SK-N-SH treated with all-trans-retinoic acid at 6 μM for 48 hours (cell line): ENCODE measurements around the gene FANCC.

Source experiments
- ATAC-seq: fragments of 200-7000 bp; cut with Tn5 transposase; 3 replicates; pipeline ENCODE4 v1.9.1; 2020; ENCODE audit warnings: mild to moderate bottlenecking, moderate library complexity
- BACH2 ChIP-seq: fragments of 250-450 bp; sonication (Bioruptor Pico); IDR thresholded peaks from 2 replicates; pipeline ENCODE4 v1.9.0; 2021; ENCODE audit warnings: mild to moderate bottlenecking, borderline replicate concordance
- CSDC2 ChIP-seq: fragments of 250-450 bp; sonication (Bioruptor Pico); IDR thresholded peaks from 2 replicates; pipeline ENCODE4 v1.5.0; 2020; ENCODE audit warnings: mild to moderate bottlenecking, moderate library complexity
- ESRRG ChIP-seq: fragments of 250-450 bp; sonication (Bioruptor Pico); IDR thresholded peaks from 2 replicates; pipeline ENCODE4 v1.6.1; 2021; ENCODE audit warnings: mild to moderate bottlenecking
- GLIS3 ChIP-seq: fragments of 250-450 bp; sonication (Bioruptor Pico); IDR thresholded peaks from 2 replicates; pipeline ENCODE4 v1.5.0; 2020; ENCODE audit warnings: mild to moderate bottlenecking, moderate library complexity
- OSR1 ChIP-seq: fragments of 250-450 bp; sonication (Bioruptor Pico); IDR thresholded peaks from 2 replicates; pipeline ENCODE4 v1.8.0; 2022; ENCODE audit warnings: moderate library complexity, mild to moderate bottlenecking, inconsistent platforms
- PPARA ChIP-seq: fragments of 250-450 bp; sonication (Bioruptor Pico); IDR thresholded peaks from 2 replicates; pipeline ENCODE4 v1.5.0; 2020; ENCODE audit warnings: mild to moderate bottlenecking, borderline replicate concordance
- RARB ChIP-seq: fragments of 250-450 bp; sonication (Bioruptor Pico); IDR thresholded peaks from 2 replicates; pipeline ENCODE4 v1.8.0; 2021; ENCODE audit warnings: mild to moderate bottlenecking, moderate library complexity
- SNAI2 ChIP-seq: fragments of 250-450 bp; sonication (Bioruptor Pico); IDR thresholded peaks from 2 replicates; pipeline ENCODE4 v1.5.0; 2020; ENCODE audit warnings: mild to moderate bottlenecking, moderate library complexity
- TCF4 ChIP-seq: fragments of 250-450 bp; sonication (Bioruptor Pico); IDR thresholded peaks from 2 replicates; pipeline ENCODE4 v1.8.0; 2021; ENCODE audit warnings: mild to moderate bottlenecking, moderate library complexity, borderline replicate concordance
- TOX ChIP-seq: fragments of 250-450 bp; sonication (Bioruptor Pico); IDR thresholded peaks from 2 replicates; pipeline ENCODE4 v1.8.0; 2021; ENCODE audit warnings: mild to moderate bottlenecking, moderate library complexity, borderline replicate concordance
- ZC3H10 ChIP-seq: fragments of 250-450 bp; sonication (Bioruptor Pico); IDR thresholded peaks from 2 replicates; pipeline ENCODE4 v1.5.1; 2021; ENCODE audit warnings: mild to moderate bottlenecking, moderate library complexity
- ZFP3 ChIP-seq: fragments of 250-450 bp; sonication (Bioruptor Pico); IDR thresholded peaks from 2 replicates; pipeline ENCODE4 v1.5.0; 2020; ENCODE audit warnings: mild to moderate bottlenecking, moderate library complexity
- ZFP30 ChIP-seq: fragments of 450-650 bp; formaldehyde crosslinking; IDR thresholded peaks from 2 replicates; pipeline ENCODE4 v1.5.0; 2022; ENCODE audit warnings: mild to moderate bottlenecking, moderate library complexity
- ZNF565 ChIP-seq: fragments of 450-650 bp; formaldehyde crosslinking; conservative IDR thresholded peaks from 2 replicates; pipeline ENCODE4 v1.5.0; 2020; ENCODE audit warnings: low read depth, mild to moderate bottlenecking, moderate library complexity
- ZNF70 ChIP-seq: fragments of 450-650 bp; formaldehyde crosslinking; IDR thresholded peaks from 2 replicates; pipeline ENCODE4 v1.5.0; 2020; ENCODE audit warnings: mild to moderate bottlenecking, moderate library complexity
- ZNF8 ChIP-seq: fragments of 450-650 bp; formaldehyde crosslinking; IDR thresholded peaks from 2 replicates; pipeline ENCODE4 v1.5.0; 2020; ENCODE audit warnings: mild to moderate bottlenecking, moderate library complexity
- TF ChIP-seq, protein P1 (sequence below): fragments of 250-450 bp; sonication (Bioruptor Pico); IDR thresholded peaks from 2 replicates; pipeline ENCODE4 v1.5.1; 2021; ENCODE audit warnings: mild to moderate bottlenecking, moderate library complexity
- TF ChIP-seq, protein P2 (sequence below): fragments of 250-450 bp; sonication (Bioruptor Pico); IDR thresholded peaks from 2 replicates; pipeline ENCODE4 v1.5.1; 2020; ENCODE audit warnings: low read depth, mild to moderate bottlenecking, moderate library complexity
- TF ChIP-seq, protein P3 (sequence below): fragments of 250-450 bp; sonication (Bioruptor Pico); IDR thresholded peaks from 2 replicates; pipeline ENCODE4 v1.5.0; 2020; ENCODE audit warnings: mild to moderate bottlenecking, moderate library complexity
- TF ChIP-seq, protein P4 (sequence below): fragments of 250-450 bp; sonication (Bioruptor Pico); IDR thresholded peaks from 2 replicates; pipeline ENCODE4 v1.8.0; 2021; ENCODE audit warnings: low read depth, mild to moderate bottlenecking, moderate library complexity, borderline replicate concordance

FANCC gene

DNA sequence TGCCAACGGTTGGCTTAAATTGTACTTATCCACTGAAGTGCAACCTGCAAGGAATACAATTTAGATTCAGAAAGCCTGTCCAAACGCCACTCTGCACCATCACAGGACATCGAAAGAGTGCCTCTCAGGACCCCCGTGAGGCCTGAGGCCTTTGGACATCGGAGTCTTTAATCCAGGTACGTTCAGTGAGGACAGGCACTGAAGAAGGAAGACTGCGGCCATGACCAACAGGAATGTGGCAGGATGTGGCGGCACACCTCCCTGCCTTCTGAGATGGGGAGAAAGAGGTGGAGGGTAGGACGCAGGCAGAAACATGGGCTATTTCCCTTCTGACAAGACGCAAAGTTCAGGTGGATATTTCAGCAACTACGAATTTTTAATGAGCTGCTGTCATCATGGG is 205.8 kb downstream of the FANCC start:
- no peak for ATAC-seq
- TF ChIP-seq ZFP3 (CRISPR knock-in tag): no peak
- TF ChIP-seq GLIS3 (CRISPR knock-in tag): no peak
- TF ChIP-seq BACH2 (CRISPR knock-in tag): no peak
- TF ChIP-seq ZC3H10 (CRISPR knock-in tag): no peak
- no peak for TF ChIP-seq ZNF8 (CRISPR knock-in tag)
- TF ChIP-seq ZNF565 (CRISPR knock-in tag): no peak
- TF ChIP-seq, protein P1, sequence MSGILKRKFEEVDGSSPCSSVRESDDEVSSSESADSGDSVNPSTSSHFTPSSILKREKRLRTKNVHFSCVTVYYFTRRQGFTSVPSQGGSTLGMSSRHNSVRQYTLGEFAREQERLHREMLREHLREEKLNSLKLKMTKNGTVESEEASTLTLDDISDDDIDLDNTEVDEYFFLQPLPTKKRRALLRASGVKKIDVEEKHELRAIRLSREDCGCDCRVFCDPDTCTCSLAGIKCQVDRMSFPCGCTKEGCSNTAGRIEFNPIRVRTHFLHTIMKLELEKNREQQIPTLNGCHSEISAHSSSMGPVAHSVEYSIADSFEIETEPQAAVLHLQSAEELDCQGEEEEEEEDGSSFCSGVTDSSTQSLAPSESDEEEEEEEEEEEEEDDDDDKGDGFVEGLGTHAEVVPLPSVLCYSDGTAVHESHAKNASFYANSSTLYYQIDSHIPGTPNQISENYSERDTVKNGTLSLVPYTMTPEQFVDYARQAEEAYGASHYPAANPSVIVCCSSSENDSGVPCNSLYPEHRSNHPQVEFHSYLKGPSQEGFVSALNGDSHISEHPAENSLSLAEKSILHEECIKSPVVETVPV: no peak
- TF ChIP-seq, protein P2, sequence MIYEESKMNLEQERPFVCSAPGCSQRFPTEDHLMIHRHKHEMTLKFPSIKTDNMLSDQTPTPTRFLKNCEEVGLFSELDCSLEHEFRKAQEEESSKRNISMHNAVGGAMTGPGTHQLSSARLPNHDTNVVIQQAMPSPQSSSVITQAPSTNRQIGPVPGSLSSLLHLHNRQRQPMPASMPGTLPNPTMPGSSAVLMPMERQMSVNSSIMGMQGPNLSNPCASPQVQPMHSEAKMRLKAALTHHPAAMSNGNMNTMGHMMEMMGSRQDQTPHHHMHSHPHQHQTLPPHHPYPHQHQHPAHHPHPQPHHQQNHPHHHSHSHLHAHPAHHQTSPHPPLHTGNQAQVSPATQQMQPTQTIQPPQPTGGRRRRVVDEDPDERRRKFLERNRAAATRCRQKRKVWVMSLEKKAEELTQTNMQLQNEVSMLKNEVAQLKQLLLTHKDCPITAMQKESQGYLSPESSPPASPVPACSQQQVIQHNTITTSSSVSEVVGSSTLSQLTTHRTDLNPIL (CRISPR knock-in tag): no peak
- TF ChIP-seq ESRRG: no peak

DNA sequence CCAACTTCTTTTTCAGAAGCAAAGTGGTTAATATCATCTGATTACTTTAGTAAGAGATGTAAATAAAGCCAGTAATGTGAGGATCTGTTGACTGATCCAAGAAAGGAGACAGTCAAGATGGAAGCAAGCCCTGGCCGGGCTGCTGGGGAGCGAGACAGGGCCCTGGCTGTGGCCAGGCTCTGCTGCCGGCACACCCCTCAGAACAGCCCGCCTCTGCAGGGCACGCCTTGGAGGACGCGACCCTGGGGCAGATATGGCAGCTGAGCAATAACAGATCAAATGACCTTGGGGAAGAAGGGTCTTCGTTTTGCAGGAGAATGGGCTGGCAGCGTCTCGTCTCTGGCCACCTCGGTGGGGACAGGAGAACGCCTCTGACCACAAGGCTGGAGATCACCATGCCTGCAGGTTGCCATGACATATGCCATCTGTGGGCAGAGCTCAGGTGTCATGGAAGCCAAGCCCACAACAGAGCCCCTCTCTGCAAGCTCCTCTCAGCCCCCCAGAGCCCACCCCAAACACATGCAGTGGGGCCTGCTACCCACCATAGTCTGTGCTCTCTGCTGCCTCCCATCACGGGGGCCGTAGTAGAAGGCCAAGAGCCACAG is 206.5 kb downstream of the FANCC start:
- no peak for TF ChIP-seq ZNF70 (CRISPR knock-in tag)
- TF ChIP-seq TCF4 (CRISPR knock-in tag): no peak
- TF ChIP-seq, protein P2 (CRISPR knock-in tag): no peak
- TF ChIP-seq ZFP30 (CRISPR knock-in tag): no peak
- TF ChIP-seq ZFP3 (CRISPR knock-in tag): no peak
- TF ChIP-seq, protein P3, sequence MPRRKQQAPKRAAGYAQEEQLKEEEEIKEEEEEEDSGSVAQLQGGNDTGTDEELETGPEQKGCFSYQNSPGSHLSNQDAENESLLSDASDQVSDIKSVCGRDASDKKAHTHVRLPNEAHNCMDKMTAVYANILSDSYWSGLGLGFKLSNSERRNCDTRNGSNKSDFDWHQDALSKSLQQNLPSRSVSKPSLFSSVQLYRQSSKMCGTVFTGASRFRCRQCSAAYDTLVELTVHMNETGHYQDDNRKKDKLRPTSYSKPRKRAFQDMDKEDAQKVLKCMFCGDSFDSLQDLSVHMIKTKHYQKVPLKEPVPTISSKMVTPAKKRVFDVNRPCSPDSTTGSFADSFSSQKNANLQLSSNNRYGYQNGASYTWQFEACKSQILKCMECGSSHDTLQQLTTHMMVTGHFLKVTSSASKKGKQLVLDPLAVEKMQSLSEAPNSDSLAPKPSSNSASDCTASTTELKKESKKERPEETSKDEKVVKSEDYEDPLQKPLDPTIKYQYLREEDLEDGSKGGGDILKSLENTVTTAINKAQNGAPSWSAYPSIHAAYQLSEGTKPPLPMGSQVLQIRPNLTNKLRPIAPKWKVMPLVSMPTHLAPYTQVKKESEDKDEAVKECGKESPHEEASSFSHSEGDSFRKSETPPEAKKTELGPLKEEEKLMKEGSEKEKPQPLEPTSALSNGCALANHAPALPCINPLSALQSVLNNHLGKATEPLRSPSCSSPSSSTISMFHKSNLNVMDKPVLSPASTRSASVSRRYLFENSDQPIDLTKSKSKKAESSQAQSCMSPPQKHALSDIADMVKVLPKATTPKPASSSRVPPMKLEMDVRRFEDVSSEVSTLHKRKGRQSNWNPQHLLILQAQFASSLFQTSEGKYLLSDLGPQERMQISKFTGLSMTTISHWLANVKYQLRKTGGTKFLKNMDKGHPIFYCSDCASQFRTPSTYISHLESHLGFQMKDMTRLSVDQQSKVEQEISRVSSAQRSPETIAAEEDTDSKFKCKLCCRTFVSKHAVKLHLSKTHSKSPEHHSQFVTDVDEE: no peak
- TF ChIP-seq, protein P4, sequence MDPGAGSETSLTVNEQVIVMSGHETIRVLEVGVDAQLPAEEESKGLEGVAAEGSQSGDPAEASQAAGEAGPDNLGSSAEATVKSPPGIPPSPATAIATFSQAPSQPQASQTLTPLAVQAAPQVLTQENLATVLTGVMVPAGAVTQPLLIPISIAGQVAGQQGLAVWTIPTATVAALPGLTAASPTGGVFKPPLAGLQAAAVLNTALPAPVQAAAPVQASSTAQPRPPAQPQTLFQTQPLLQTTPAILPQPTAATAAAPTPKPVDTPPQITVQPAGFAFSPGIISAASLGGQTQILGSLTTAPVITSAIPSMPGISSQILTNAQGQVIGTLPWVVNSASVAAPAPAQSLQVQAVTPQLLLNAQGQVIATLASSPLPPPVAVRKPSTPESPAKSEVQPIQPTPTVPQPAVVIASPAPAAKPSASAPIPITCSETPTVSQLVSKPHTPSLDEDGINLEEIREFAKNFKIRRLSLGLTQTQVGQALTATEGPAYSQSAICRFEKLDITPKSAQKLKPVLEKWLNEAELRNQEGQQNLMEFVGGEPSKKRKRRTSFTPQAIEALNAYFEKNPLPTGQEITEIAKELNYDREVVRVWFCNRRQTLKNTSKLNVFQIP: no peak
- TF ChIP-seq ZNF565 (CRISPR knock-in tag): no peak
- TF ChIP-seq ZNF8 (CRISPR knock-in tag): no peak
- no peak for ATAC-seq

DNA sequence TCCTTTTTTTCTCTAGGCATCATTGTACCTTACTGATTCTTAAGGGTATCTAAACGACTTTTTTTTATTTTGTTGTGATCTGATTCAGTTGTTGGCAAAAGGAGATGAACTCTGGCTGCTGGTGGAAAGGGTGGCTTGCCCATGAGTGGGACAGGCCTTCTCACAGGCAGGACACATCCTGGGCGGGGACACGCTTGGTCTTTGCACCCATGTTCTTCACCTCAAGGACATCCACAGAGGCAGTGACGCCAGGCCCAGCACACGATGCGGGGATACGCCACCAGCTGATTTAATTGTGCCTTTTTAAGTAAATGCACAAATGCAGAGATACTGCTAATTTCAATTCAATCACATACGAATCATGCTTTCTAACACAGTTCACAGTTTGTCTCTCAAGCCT is 208.1 kb downstream of the FANCC start:
- TF ChIP-seq ZNF565 (CRISPR knock-in tag) (no peak), TOX (CRISPR knock-in tag) (no peak), TCF4 (CRISPR knock-in tag) (no peak), RARB (CRISPR knock-in tag) (no peak), ZFP3 (CRISPR knock-in tag) (no peak), GLIS3 (CRISPR knock-in tag) (no peak), SNAI2 (CRISPR knock-in tag) (no peak), ZC3H10 (CRISPR knock-in tag) (no peak), OSR1 (CRISPR knock-in tag) (no peak), PPARA (CRISPR knock-in tag) (no peak), ZNF8 (CRISPR knock-in tag) (no peak), ZFP30 (CRISPR knock-in tag) (no peak), BACH2 (CRISPR knock-in tag) (no peak), CSDC2 (CRISPR knock-in tag) (no peak)
- TF ChIP-seq, protein P1: no peak
- ATAC-seq: no peak
